Measurements from ENCODE around the gene DUOXA2.

DNA sequence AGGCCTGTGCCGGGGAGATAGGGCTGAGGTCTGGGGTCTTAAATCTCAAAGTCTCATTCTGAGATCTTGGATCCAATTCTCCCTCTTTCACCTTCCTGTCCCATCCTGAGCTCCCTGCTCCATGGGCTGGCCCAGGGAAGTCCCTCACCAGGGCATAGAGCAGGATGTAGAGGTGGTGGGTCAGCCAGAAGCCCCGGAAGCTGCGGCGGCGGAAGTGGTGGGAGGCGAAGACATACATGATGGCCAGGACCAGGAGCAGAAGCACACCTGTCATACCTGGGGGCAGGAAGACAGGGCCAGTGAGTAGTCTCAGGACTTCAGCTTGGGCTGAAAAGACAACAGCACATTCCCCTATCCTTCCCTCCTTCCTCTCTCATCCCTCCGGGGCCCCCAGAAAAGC, 16.7 kb upstream of the DUOXA2 start:
- TF ChIP-seq POLR2AphosphoS5 (IDR thresholded peaks at IDR 0.05; ENCODE audit: borderline replicate concordance, low read depth, low read length) (no peak), EZH2 (IDR thresholded peaks at IDR 0.05) (no peak)
